Muscle of back (tissue), 11 donors: ENCODE measurements around the gene BCAS3. TPM values are rescaled to one million over a fixed set of nuclear protein-coding genes. Genes with fewer than 3 reads are reported as not detected.
"Not testable (repeated sequence)": the region's sequence is repeated elsewhere in the genome, so short reads cannot be mapped to it uniquely, and the experiment has no call there.

ENCODE experiments used
- DNase-seq, 3 donors: peaks; one replicate each; pipeline versions ENCODE4 v3.0.0 to v3.0.0-alpha.2; 2013
- polyA plus RNA-seq, 10 donors: library from polyadenylated mRNA; unstranded; fragments of 120-200 nt; gene quantifications; one replicate each; pipeline ENCODE4 v1.2.1, GENCODE V29; 2013; ENCODE audit not compliant: insufficient read length in 10 of 10

The BCAS3 gene
- polyA plus RNA-seq, 10 donors, result 8.0 to 13.2 (median 10.2) TPM

DNA sequence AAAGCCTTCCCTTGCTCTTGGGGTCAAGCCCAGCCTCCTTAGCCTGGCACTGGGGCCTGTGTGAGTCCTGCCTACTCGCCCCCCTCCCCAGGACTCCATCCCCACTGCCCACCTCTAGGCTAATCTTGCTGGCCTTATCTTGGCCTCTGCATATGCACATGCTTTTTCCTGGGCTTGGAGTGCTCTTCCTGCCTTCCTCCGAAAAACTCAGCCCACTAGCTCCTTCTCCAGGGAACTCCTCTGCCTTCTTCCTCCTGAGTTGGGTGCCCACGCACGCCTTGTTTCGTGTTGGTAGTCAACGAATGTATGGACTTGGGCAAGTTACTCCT is 738.5 kb downstream of the BCAS3 start:
- DNase-seq, result peak in 1 of 3 donors; percentile 41

DNA sequence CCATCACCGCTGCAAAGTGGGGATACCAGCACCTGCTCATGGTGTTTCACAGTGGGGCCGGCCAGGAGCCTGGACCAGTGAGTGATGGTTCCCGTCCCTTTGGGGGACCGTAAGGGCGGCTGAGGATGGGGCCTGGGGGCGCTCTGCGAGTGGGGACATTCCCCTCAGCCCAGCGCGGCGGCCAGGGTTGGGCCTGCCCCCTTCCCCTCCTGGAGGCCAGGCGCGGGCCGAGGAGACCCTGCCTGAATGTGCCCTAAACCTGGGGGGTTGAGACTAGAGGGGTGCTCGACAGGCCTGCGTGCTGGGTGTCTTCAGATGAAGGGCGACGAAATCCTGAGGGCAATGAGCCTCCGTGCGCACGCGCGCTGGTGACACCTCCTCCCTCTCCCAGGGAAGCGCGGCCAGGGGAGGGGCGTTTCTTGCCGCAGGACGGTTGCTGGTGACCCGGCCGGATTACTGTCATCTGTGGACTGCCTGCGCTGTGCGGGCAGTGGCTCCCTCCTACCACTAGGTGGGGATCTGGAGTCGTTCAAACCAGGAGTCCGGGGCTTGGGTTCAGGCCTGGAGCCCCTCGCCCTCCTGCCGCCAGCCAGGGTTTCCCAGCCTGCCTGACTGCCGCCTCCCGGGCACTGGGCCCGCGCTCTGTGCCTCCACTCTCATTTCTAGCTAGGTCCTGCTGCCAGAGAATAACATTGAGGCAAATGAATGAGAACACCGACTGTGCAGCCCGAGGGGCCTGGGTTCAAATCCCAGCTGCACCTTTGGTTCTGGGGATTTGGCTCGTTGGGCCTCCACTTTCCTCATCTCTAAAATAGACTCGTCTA is 739.1 kb downstream of the BCAS3 start:
- peak; percentile 76 to 94 (median 90) for DNase-seq

DNA sequence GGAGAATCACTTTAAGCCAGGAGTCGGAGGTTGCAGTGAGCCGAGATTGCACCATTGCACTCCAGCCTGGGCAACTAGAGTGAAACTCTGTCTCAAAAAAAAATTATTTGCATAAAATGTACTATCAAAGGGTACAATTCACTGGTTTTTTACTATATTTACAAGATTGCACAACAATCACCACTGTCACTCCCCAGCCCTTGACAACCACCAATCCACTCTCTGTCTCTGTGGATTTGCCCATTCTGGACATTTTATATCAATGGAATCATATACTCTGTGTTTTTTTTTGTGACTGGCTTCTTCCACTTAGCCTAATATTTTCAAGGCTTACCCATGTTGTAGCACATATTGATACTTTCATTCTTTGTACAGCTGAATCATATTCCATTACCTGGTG is 740.8 kb downstream of the BCAS3 start:
- DNase-seq, result no peak

DNA sequence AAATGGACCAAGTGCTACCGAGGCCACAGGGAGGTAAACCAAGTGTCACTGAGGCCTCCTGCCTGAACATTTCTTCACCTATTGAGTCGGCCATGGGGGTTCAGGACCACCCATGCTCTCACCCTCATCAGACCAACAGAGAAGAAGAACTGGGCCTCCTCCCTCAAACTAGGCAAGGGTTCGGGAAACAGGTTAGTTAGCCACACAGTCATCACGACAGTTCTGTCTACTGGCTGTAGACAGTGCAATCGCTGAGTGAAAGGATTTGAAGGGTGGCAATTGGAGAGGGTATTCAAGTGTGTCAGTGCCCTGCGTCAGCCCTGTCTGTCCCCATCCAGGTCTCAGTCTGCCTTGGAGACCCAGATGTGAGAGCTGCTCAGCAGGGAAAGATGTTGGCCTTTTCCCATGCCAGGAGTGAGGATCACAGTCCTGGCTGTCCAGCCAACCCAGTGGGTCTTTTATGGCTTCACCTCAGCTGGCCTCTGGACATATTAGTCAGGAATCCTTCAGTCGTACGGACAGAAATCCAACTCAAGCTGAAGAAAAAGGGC is 741.9 kb downstream of the BCAS3 start:
- DNase-seq, result no peak

DNA sequence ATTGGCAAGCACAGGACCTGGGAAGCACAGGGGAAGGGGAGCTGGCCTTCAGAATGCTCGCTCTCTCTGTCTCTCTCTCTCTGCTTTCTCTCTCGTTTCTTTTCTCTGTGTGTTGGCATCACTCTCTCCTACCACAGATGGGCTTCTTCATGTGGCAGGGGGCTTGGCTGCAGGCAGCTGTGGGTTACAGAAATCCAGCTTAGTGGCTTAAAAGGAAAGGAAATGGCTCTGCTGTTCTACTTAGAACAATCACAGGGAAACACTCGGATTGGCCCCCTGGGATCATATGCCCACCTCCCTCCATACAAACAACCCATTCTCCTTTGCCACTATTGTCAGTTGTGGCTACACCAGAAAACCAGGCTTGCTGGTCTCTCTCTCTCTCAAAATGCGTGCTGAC is 742.4 kb downstream of the BCAS3 start:
- DNase-seq, result no peak

DNA sequence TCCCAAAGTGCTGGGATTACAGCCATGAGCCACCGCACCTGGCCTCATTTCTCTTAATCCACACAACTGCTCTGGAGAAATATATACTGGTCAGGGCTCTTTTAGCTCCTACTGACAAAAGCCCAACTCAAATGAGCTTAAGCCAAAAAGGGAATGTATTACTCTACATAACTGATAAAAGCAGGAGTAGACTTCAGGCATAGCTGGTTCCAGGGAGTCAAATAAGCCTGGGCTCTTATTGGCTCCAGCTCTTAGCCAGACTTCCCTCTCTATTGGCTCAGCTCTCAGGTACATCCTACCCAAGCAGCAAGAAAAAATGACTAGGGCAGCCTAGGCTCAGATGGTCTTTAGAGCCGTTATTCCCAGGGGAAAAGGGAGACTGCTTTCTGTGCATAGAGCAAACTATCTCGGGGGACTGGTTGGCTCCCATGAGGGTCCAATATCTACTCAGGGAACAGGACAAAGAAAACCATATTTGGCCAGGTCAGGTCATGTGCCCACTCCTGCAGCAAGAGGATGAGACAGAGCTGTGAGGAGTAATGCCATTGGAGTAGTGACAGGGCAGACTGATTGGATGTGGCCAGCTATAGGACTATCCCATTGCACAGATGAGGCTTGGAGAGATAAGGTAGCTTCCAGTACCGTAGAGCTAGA is 743.2 kb downstream of the BCAS3 start:
- DNase-seq, result no peak

DNA sequence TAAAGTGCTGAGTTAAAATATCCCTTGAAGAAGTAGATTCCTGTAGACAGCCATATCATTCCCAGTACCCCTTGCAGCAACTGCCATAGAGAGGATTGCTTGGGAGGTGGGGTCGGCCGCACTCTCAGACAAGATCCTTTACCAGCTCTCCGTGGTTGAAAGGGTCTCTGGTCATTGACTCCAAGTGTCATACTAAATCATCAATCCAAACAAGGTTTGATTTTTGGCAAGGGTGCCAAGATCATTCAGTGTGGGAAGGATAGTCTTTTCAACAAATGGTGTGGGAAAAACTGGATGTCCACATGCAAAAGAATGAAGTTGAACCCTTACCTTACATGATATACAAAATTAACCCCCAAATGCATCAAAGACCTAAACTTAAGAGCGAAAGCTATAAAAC is 743.8 kb downstream of the BCAS3 start:
- DNase-seq, result no peak

DNA sequence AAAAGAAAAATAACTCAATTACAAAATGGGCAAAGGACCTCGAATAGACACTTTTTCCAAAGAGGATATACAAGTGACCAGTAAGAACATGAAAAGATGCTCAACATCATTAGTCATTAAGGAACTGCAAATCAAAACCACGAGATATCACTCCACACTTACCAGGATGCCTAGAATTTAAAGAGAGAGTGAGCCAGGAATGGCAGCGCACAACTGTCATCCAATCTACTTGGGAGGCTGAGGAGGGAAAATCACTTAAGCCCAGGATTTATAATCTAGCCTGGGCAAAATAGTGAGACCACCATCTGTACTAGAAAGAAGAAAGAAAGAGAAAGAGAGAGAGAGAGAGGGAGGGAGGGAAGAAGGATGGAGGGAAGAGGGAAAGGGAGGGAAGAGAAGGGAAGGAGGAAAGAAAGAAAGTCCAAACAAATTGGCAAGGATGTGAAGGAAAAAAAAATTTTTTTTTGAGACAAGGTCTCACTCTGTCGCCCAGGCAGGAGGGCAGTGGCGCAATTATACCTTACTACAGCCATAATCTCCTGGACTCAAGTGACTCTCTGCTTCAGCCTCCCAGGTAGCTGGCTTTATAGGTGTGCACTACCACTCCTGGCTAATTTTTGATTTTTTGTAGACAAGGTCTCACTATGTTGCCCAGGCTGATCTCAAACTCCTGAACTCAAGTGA is 744.6 kb downstream of the BCAS3 start:
- DNase-seq, result no peak

DNA sequence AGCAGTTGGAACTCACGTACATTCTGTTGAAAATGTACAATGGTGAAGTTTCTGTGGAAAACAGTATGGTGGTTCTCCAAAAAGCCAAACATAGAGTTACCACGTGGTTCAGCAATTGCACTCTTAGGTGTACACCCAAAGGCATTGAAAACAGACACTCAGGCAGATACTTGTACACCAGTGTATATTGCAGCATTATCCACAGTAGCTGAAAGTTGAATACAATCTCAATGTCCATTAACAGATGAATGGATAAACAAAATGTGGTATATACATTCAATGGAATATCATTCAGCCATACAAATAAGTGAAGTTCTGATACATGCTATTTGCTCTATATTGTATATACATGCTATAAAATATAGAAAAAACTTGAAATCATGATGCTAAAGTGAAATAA is 745.2 kb downstream of the BCAS3 start:
- no peak for DNase-seq

DNA sequence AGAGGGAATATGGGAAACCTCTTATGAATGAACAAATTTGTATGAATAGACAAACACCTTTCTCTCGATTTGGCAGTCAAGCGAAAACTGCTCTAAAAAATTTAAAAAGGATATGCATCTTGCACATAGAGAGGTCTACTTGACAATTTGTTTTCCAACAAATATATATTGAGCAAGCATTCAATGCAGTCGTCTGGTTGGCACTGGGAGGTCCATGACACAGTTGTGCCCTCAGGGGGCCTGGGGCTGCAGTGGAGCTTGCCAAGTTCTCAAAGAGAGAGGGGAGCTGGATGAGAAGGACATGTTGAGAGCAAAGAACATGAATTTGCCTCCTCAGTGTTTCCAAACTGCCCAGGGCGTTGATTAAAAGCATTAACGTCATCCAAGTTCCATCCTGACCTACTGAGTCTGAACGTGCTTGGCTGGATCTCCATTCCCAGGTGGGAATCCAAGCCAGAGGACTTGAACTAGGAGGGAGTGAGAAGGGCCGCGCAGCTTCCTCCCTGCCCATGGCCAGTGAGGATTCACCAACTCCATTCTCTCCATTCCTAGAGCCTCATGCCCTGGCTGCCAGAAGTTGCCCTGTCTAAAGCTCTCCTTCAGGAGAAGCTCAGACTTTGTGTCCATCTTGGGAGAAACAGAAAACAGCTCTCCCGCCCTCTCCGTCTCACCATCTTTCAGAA is 746.5 kb downstream of the BCAS3 start:
- DNase-seq, result no peak

DNA sequence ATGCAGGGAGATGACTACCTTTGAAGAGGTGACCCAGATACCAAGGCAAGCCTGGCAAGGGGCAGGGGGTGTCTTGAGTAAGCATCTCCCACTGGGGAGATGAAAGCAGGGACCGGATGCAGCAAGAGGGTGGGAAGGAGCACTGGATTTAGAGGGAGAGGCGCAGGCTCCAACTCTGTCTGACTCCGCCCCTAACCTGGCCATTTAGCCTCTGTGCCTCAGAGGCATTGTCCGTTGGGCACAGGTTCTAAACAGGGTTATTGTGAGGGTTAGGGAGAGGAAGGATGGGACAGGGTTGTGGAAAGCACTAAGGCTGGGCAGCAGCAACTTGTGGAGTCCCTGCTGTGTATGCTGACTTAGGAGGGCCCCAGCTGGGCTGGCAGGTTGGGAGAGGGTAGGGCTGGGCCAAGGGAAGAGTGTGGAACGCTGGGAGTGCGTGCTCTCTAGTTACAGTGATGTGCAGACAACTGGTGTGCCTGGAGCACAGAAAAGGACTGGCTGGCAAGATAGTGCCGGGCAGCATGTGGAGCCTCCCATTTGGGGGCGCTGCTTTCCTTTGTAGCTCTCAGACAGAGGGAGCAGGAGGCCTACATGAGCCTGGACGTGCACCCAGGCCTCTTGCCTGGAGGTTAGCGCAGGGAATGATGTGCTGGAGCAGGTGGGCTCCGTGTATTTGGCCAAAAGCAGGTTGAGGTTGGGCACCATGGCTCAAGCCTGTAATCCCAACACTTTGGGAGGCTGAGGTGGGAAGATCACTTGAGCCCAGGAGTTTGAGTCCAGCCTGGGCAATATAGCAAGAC is 748.2 kb downstream of the BCAS3 start:
- no peak for DNase-seq

DNA sequence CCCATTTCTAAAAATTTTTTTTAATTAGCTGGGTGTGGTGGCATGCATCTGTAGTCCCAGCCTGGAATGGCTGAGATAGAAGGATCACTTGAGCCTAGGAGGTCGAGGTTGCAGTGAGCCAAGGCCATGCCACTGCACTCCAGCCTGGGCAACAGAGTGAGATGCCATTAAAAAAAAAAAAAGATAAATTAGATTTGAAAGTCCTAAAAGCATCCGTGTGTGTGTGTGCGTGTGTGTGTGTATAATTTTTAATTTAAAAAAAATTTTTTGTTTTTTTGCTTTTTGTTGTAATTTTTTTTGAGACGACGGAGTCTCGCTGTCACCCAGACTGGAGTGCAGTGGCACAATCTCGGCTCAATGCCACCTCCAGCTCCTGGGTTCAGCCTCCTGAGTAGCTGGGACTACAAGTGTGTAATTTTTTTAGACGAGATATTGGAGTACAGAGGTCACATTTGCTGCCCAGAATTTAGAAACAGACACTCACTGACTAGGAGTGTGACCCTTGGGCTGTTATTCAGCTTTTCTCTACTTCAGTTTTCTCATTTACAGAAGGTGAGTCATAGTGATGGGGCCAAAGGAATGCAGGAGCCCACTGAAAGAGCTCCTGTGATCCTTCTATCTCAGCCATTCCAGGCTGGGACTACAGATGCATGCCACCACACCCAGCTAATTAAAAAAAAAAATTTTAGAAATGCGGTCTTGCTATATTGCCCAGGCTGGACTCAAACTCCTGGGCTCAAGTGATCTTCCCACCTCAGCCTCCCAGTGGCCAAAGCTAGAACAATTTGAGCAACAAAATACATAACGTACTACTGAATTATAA is 749.0 kb downstream of the BCAS3 start:
- DNase-seq, result no peak

DNA sequence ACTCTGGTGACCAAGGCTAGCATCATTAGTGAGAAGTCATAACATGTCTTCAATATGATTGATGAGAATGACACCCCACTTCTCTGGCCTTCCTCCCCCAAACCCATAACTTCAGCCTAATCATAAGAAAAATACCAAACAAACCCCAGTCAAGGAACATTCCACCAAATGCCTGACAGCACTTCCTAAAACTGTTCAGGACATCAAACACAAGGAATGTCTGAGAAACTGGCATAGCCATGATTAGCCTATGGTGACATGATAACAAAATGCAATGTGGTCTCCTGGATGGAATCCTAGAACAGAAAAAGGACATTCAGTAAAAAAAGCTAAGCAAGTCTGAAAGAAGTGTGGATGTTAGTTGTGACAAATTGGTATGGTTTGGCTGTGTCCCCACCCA is 749.9 kb downstream of the BCAS3 start:
- no peak for DNase-seq

DNA sequence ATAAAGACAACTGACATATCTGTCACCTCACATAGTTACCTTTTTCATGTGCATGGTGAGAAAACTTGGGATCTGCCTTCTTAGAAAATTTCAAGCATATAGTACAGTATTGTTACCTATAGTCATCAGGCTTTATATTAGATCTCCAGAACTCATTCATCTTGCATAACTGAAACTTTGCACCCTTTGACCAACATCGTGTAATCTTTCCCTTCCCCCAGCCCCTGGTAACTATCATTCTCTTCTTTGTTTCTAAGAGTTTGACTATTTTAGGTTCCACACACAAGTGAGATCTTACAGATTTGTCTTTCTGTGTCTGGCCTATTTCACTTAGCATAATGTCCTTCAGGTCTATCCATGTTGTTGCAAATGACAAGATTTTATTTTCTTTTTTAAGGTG is 751.6 kb downstream of the BCAS3 start:
- no peak for DNase-seq

DNA sequence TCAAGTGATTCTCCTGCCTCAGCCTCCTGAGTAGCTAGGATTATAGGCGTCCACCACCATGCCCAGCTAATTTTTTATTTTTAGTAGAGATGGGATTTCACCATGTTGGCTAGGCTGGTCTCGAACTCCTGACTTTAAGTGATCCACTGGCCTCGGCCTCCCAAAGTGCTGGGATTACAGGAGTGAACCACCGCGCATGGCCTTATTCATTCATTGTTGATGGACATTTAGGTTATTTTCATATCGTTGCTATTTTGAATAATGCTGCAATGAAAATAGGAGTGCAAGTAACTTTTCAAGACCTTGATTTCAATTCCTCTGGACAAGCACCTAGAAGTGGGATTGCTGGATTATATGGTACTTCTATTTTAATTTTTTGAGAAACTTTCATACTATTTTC is 752.2 kb downstream of the BCAS3 start:
- not testable (repeated sequence) for DNase-seq

DNA sequence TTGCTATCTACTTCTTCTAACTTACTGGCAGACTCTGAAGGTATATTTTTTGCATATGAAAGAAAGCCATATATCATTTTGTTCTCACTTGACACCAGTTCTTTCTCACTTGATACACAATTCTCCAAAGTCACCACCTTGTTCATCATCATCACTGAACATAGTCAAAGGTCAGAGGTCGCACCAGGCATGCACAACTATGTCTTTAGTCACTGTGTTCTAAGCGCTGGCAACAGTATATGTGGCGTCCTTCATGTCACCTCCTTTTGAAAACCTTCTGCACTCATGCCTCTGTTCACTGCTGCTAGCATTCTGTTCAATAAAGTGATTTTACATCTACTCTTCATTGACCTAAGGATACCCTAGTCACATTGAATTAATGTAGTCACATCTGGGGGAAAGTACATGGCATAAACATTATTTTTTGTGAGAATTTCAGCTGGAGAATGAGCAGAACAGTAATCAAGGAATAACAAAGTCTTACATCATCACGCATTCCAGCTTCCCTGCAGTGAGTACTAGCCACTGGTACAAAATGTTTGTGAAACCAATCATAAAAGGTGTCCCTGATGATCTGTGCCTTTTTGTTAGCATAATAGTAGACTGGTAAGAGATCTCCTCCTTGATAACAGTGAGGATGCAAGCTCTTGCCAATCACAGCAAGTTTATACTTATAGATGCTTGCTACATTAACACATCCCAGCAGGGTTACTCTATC is 754.1 kb downstream of the BCAS3 start:
- no peak for DNase-seq

DNA sequence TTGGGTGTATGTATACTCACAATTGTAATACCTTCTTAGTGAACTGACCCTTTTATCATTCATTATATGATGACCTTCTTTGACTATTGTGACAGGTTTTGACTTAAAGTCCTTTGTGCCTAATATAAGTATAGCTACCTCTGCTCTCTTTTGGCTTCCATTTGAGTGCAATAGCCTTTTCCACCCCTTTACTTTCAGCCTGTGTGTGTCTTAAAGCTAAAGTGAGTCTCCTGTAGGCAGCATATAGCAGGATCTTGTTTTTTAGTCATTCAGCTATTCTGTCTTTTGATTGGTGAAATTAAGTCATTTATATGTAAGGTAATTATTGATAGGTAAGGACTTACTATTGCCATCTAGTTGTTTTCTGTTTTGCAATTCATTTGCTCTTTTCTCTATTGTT is 758.6 kb downstream of the BCAS3 start:
- no peak for DNase-seq

DNA sequence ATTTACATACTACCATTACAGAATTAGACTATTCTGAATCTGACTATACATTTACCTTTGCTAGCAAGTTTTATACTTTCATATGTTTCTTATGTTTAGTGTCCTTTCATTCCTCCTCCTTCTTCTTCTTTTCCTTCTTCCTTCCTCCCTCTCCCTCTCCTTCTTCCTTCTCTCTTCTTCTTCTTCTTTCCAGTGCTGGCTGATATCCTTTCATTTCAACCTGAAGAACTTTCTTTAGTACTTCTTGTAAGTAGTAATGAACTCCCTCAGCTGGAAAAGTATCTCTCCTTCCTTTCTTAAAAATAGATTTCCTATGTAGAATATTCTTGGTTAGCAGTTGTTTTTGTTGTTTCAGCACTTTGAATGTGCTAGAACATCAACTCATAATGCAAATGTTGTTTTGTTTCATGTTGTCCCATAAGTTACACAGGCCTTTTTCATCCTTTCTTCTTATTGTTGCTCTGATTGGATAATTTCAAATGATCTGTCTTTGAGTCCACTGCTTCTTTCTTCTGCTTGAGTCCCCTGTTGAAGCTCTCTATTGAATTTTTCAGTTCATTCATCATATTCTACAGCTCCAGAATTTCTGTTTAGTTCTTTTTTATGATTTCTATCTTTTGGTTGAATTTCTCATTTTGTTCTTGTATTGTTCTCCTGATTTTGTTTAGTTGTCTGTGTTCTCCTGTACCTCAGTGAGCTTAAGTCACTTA is 759.5 kb downstream of the BCAS3 start:
- DNase-seq, result no peak

DNA sequence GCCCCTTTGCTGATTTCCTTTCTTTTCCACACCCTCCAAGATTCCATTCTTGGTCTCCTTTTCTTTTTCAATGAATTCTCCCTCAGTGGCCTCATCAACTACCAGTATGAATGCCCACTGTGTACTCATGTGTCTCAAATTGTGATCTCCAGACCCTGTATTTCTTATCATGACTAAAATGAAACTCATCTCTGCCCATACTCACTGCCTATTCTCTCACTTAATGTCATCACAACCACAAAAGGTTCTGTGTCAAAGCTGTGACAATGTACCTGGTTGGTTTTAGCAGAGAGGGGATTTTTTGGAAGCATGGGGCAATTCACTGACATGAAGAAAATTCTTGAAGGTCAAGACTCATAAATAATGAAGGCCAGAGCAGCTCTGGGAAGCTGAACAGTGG is 763.0 kb downstream of the BCAS3 start:
- DNase-seq, result no peak
